ENCODE measurements around the gene ZNF385A. TPM values are rescaled to one million over a fixed set of nuclear protein-coding genes. Genes with fewer than 3 reads are reported as not detected.

Gene ZNF385A
- total and polyA plus RNA-seq, 4 donors, result 2.5 to 4.0 (median 2.8) TPM

GRCh38 chr12:54368025-54368708 is 16.4 kb downstream of the ZNF385A start:
- no peak overlapping the region for H3K27ac ChIP-seq (ENCODE audit: low read depth in 1 of 2, low read length in 2 of 2)

GRCh38 chr12:54364413-54364812 is 20.1 kb downstream of the ZNF385A start, which contains the start of gene GPR84:
Gene GPR84, minus strand, starts transcription at chr12:54364486. Its CDS starts 635 bp downstream, at chr12:54363851.
- Histone ChIP-seq H3K4me3 (ENCODE audit: low read depth in 1 of 3, low read length in 3 of 3) (no peak within 1 kb of the TSS), H3K4me1 (ENCODE audit: control insufficient read depth in 4 of 4, insufficient read depth in 4 of 4, low read length in 3 of 4) (peaks cover 2 to 9% (median 5%) of the 10 kb centered on the region in 4 donors), H3K9ac (ENCODE audit: low read depth in 1 of 2, low read length in 2 of 2) (peak within 1 kb of the TSS in 1 of 2 donors; percentile 2), H3K36me3 (ENCODE audit: control insufficient read depth in 4 of 4, insufficient read depth in 3 of 4, low read depth in 1 of 4, low read length in 3 of 4) (no peaks in the 10 kb centered on the region), H3K9me3 (ENCODE audit: control insufficient read depth in 4 of 4, low read length in 3 of 4) (no peaks in the 10 kb centered on the region), H3K27ac (ENCODE audit: low read depth in 1 of 2, low read length in 2 of 2) (no peak within 1 kb of the TSS), H3K27me3 (ENCODE audit: control insufficient read depth in 4 of 4, insufficient read depth in 4 of 4, low read length in 3 of 4) (no peaks in the 10 kb centered on the region)
- DNase-seq (ENCODE audit: low spot score), result no peak
- WGBS, result 73% methylated on average over 4 of the region's 4 CpGs
- TF ChIP-seq TAF1 (conservative IDR thresholded peaks at IDR 0.05) (no peak), FOXA1 (IDR thresholded peaks at IDR 0.05) (no peak), GABPA (IDR thresholded peaks at IDR 0.05 in 1 of 2, conservative IDR thresholded peaks at IDR 0.05 in 1 of 2) (no peak), SP1 (IDR thresholded peaks at IDR 0.05) (no peak), EGR1 (IDR thresholded peaks at IDR 0.05; ENCODE audit: low read depth in 2 of 2) (no peak), FOXA2 (IDR thresholded peaks at IDR 0.05) (no peak), JUND (IDR thresholded peaks at IDR 0.05) (no peak), HNF4G (IDR thresholded peaks at IDR 0.05) (no peak), ZBTB33 (IDR thresholded peaks at IDR 0.05) (no peak), CTCF (IDR thresholded peaks at IDR 0.05; ENCODE audit: low read depth, low read length, missing input control) (no peak), HNF4A (conservative IDR thresholded peaks at IDR 0.05) (no peak)

More at GRCh38 chr12:54368025-54368708, 16.4 kb downstream of the ZNF385A start:
- Histone ChIP-seq H3K27me3 (ENCODE audit: control insufficient read depth in 4 of 4, insufficient read depth in 4 of 4, low read length in 3 of 4) (no peaks in the 10 kb centered on the region), H3K9ac (ENCODE audit: low read depth in 1 of 2, low read length in 2 of 2) (no peak overlapping the region), H3K4me1 (ENCODE audit: control insufficient read depth in 4 of 4, insufficient read depth in 4 of 4, low read length in 3 of 4) (peaks cover 0 to 5% (median 3%) of the 10 kb centered on the region in 4 donors), H3K36me3 (ENCODE audit: control insufficient read depth in 4 of 4, insufficient read depth in 3 of 4, low read depth in 1 of 4, low read length in 3 of 4) (no peaks in the 10 kb centered on the region), H3K4me3 (ENCODE audit: low read depth in 1 of 3, low read length in 3 of 3) (no peak overlapping the region), H3K9me3 (ENCODE audit: control insufficient read depth in 4 of 4, low read length in 3 of 4) (no peaks in the 10 kb centered on the region)
- DNase-seq (ENCODE audit: low spot score), result no peak
- WGBS, result 22% methylated on average over 5 of the region's 5 CpGs
- no peak for TF ChIP-seq JUND (IDR thresholded peaks at IDR 0.05)

GRCh38 chr12:54363618-54364017 is 20.9 kb downstream of the ZNF385A start:
- Histone ChIP-seq H3K27me3 (ENCODE audit: control insufficient read depth in 4 of 4, insufficient read depth in 4 of 4, low read length in 3 of 4) (no peaks in the 10 kb centered on the region), H3K27ac (ENCODE audit: low read depth in 1 of 2, low read length in 2 of 2) (no peak overlapping the region)

More at GRCh38 chr12:54363618-54364017, 20.9 kb downstream of the ZNF385A start:
- no peak for DNase-seq (ENCODE audit: low spot score)
- peaks cover 2 to 6% (median 4%) of the 10 kb centered on the region in 4 donors for H3K4me1 ChIP-seq (ENCODE audit: control insufficient read depth in 4 of 4, insufficient read depth in 4 of 4, low read length in 3 of 4)
- no peaks in the 10 kb centered on the region for H3K36me3 ChIP-seq (ENCODE audit: control insufficient read depth in 4 of 4, insufficient read depth in 3 of 4, low read depth in 1 of 4, low read length in 3 of 4)
- no peak overlapping the region for H3K9ac ChIP-seq (ENCODE audit: low read depth in 1 of 2, low read length in 2 of 2)
- H3K9me3 ChIP-seq (ENCODE audit: control insufficient read depth in 4 of 4, low read length in 3 of 4), result no peaks in the 10 kb centered on the region
- TF ChIP-seq CTCF (IDR thresholded peaks at IDR 0.05; ENCODE audit: low read depth, low read length, missing input control) (no peak), YY1 (IDR thresholded peaks at IDR 0.05) (no peak), RXRA (IDR thresholded peaks at IDR 0.05) (no peak), FOXA2 (IDR thresholded peaks at IDR 0.05) (no peak), ZBTB33 (IDR thresholded peaks at IDR 0.05) (no peak)
- WGBS, result 87% methylated on average over 6 of the region's 6 CpGs
- no peak overlapping the region for H3K4me3 ChIP-seq (ENCODE audit: low read depth in 1 of 3, low read length in 3 of 3)
